ENCODE data around the gene ADAM19.
A peak's percentile ranks its signal among the peaks of the same experiment; 100 is the strongest.

The ADAM19 gene

GRCh38 chr5:157575381-157576020 lies at the start of gene ADAM19:
Gene ADAM19 (minus strand): TSS chr5:157575775. CDS start chr5:157575696, 79 bp downstream.
- DNase-seq: peak; percentile 75

GRCh38 chr5:157624144-157624543 lies 48.6 kb upstream of the ADAM19 start:
- no peak for DNase-seq

GRCh38 chr5:157620776-157621175 lies 45.2 kb upstream of the ADAM19 start:
- no peak for DNase-seq

- no peak for DNase-seq
Observed at GRCh38 chr5:157618191-157618765, 42.7 kb upstream of the ADAM19 start.

- DNase-seq: no peak
Observed at GRCh38 chr5:157616785-157617184, 41.2 kb upstream of the ADAM19 start.

- DNase-seq: no peak
Observed at GRCh38 chr5:157613385-157614245, 38.0 kb upstream of the ADAM19 start.

- no peak for DNase-seq
Observed at GRCh38 chr5:157612581-157612980, 37.0 kb upstream of the ADAM19 start.

GRCh38 chr5:157611571-157612476 lies 36.2 kb upstream of the ADAM19 start:
- DNase-seq: no peak

GRCh38 chr5:157610990-157611389 lies 35.4 kb upstream of the ADAM19 start:
- DNase-seq: no peak

GRCh38 chr5:157608972-157609565 lies 33.5 kb upstream of the ADAM19 start:
- DNase-seq: no peak

- DNase-seq: peak; percentile 79
Observed at GRCh38 chr5:157607371-157608161, 32.0 kb upstream of the ADAM19 start.

GRCh38 chr5:157606046-157606445 lies 30.5 kb upstream of the ADAM19 start:
- no peak for DNase-seq

GRCh38 chr5:157603333-157604190 lies 28.0 kb upstream of the ADAM19 start:
- peak; percentile 71 for DNase-seq

- DNase-seq: peak; percentile 64
Observed at GRCh38 chr5:157602505-157602904, 26.9 kb upstream of the ADAM19 start.

GRCh38 chr5:157600252-157600651 lies 24.7 kb upstream of the ADAM19 start:
- DNase-seq: peak; percentile 43

GRCh38 chr5:157599565-157599964 lies 24.0 kb upstream of the ADAM19 start:
- DNase-seq: no peak

- no peak for DNase-seq
Observed at GRCh38 chr5:157598350-157598936, 22.9 kb upstream of the ADAM19 start.

GRCh38 chr5:157597277-157597676 lies 21.7 kb upstream of the ADAM19 start:
- DNase-seq: no peak

GRCh38 chr5:157596487-157596886 lies 20.9 kb upstream of the ADAM19 start:
- peak; percentile 67 for DNase-seq
